ENCODE measurements around the gene SELP.

SELP gene

GRCh38 chr1:169557131-169557530, 72.8 kb downstream of the SELP start:
- TF ChIP-seq CTCF (IDR thresholded peaks at IDR 0.05; ENCODE audit: insufficient read depth, low read length, poor library complexity, severe bottlenecking) = no peak
- TF ChIP-seq EZH2phosphoT487 (conservative IDR thresholded peaks at IDR 0.05; ENCODE audit: low read length) = no peak
- H3K79me2 ChIP-seq (ENCODE audit: insufficient read depth, low read length) = no peaks in the 10 kb centered on the region
- no peak overlapping the region for H3K9ac ChIP-seq (ENCODE audit: low read length)
- no peak overlapping the region for H2AFZ ChIP-seq (ENCODE audit: low read depth, low read length, severe bottlenecking)
- no peak overlapping the region for H3K4me2 ChIP-seq (ENCODE audit: low read depth, low read length, poor library complexity, severe bottlenecking)
- no peaks in the 10 kb centered on the region for H3F3A ChIP-seq (ENCODE audit: insufficient read depth)
- H3K9me2 ChIP-seq (replicated peaks; ENCODE audit: insufficient read depth, low read length) = no peaks in the 10 kb centered on the region
- H4K20me1 ChIP-seq (ENCODE audit: low read depth, low read length) = no peaks in the 10 kb centered on the region
- H3K9me3 ChIP-seq (ENCODE audit: insufficient read depth, low read length) = no peaks in the 10 kb centered on the region
- no peaks in the 10 kb centered on the region for H3K27me3 ChIP-seq (ENCODE audit: low read length)
- H3K4me3 ChIP-seq (ENCODE audit: insufficient read depth, low read length, poor library complexity, severe bottlenecking) = no peak overlapping the region
- no peaks in the 10 kb centered on the region for H3K36me3 ChIP-seq (ENCODE audit: low read length)
- no peak overlapping the region for H3K27ac ChIP-seq (ENCODE audit: low read depth, low read length)

- no peak overlapping the region for H3K4me3 ChIP-seq (ENCODE audit: insufficient read depth, low read length, poor library complexity, severe bottlenecking)
- no peaks in the 10 kb centered on the region for H3K36me3 ChIP-seq (ENCODE audit: low read length)
- no peaks in the 10 kb centered on the region for H3K27me3 ChIP-seq (ENCODE audit: low read length)
- no peaks in the 10 kb centered on the region for H3K9me3 ChIP-seq (ENCODE audit: insufficient read depth, low read length)
- H3K27ac ChIP-seq (ENCODE audit: low read depth, low read length) = no peak overlapping the region
- H3K79me2 ChIP-seq (ENCODE audit: insufficient read depth, low read length) = no peaks in the 10 kb centered on the region
- no peak overlapping the region for H3K9ac ChIP-seq (ENCODE audit: low read length)
- TF ChIP-seq CTCF (IDR thresholded peaks at IDR 0.05; ENCODE audit: insufficient read depth, low read length, poor library complexity, severe bottlenecking) (peak; percentile 27), EZH2phosphoT487 (conservative IDR thresholded peaks at IDR 0.05; ENCODE audit: low read length) (no peak)
- no peaks in the 10 kb centered on the region for H4K20me1 ChIP-seq (ENCODE audit: low read depth, low read length)
- no peak overlapping the region for H2AFZ ChIP-seq (ENCODE audit: low read depth, low read length, severe bottlenecking)
- H3K9me2 ChIP-seq (replicated peaks; ENCODE audit: insufficient read depth, low read length) = no peaks in the 10 kb centered on the region
- no peaks in the 10 kb centered on the region for H3F3A ChIP-seq (ENCODE audit: insufficient read depth)
- no peak overlapping the region for H3K4me2 ChIP-seq (ENCODE audit: low read depth, low read length, poor library complexity, severe bottlenecking)
Observed at GRCh38 chr1:169550294-169550693, 79.6 kb downstream of the SELP start.

- H3K4me3 ChIP-seq (ENCODE audit: insufficient read depth, low read length, poor library complexity, severe bottlenecking) = no peak overlapping the region
- no peaks in the 10 kb centered on the region for H3K36me3 ChIP-seq (ENCODE audit: low read length)
- no peak overlapping the region for H3K27ac ChIP-seq (ENCODE audit: low read depth, low read length)
- no peak overlapping the region for H3K4me2 ChIP-seq (ENCODE audit: low read depth, low read length, poor library complexity, severe bottlenecking)
- H3K79me2 ChIP-seq (ENCODE audit: insufficient read depth, low read length) = no peaks in the 10 kb centered on the region
- no peaks in the 10 kb centered on the region for H3K27me3 ChIP-seq (ENCODE audit: low read length)
- H3K9ac ChIP-seq (ENCODE audit: low read length) = no peak overlapping the region
- no peaks in the 10 kb centered on the region for H3K9me3 ChIP-seq (ENCODE audit: insufficient read depth, low read length)
- no peaks in the 10 kb centered on the region for H3K9me2 ChIP-seq (replicated peaks; ENCODE audit: insufficient read depth, low read length)
- TF ChIP-seq EZH2phosphoT487 (conservative IDR thresholded peaks at IDR 0.05; ENCODE audit: low read length) (no peak), CTCF (IDR thresholded peaks at IDR 0.05; ENCODE audit: insufficient read depth, low read length, poor library complexity, severe bottlenecking) (no peak)
- H4K20me1 ChIP-seq (ENCODE audit: low read depth, low read length) = no peaks in the 10 kb centered on the region
- H3F3A ChIP-seq (ENCODE audit: insufficient read depth) = no peaks in the 10 kb centered on the region
- H2AFZ ChIP-seq (ENCODE audit: low read depth, low read length, severe bottlenecking) = no peak overlapping the region
Observed at GRCh38 chr1:169548282-169548681, 81.6 kb downstream of the SELP start.

Measured in SU-DHL-6 (cell line).